ENCODE measurements around the gene GEMIN7.

The GEMIN7 gene

GRCh38 chr19:45061965-45062364, 17.1 kb upstream of the GEMIN7 start:
- DNase-seq (ENCODE audit: low read depth): no peak

- DNase-seq (ENCODE audit: low read depth): no peak
Measured at GRCh38 chr19:45063851-45064801, 14.9 kb upstream of the GEMIN7 start.

GRCh38 chr19:45066921-45067661, 12.0 kb upstream of the GEMIN7 start:
- DNase-seq (ENCODE audit: low read depth): no peak

GRCh38 chr19:45068041-45068440, 11.0 kb upstream of the GEMIN7 start:
- DNase-seq (ENCODE audit: low read depth): no peak

- no peak for DNase-seq (ENCODE audit: low read depth)
Measured at GRCh38 chr19:45069056-45069455, 10.0 kb upstream of the GEMIN7 start.

GRCh38 chr19:45070214-45070613, 8.8 kb upstream of the GEMIN7 start:
- no peak for DNase-seq (ENCODE audit: low read depth)

GRCh38 chr19:45070861-45071544, 8.1 kb upstream of the GEMIN7 start:
- DNase-seq (ENCODE audit: low read depth): no peak

GRCh38 chr19:45071545-45071938, 7.5 kb upstream of the GEMIN7 start:
- no peak for DNase-seq (ENCODE audit: low read depth)

- no peak for DNase-seq (ENCODE audit: low read depth)
Measured at GRCh38 chr19:45071969-45072790, 6.9 kb upstream of the GEMIN7 start.

- no peak for DNase-seq (ENCODE audit: low read depth)
Measured at GRCh38 chr19:45074744-45075300, 4.2 kb upstream of the GEMIN7 start.

- no peak for DNase-seq (ENCODE audit: low read depth)
Measured at GRCh38 chr19:45075301-45076028, 3.6 kb upstream of the GEMIN7 start.

GRCh38 chr19:45076029-45076850, 2.8 kb upstream of the GEMIN7 start, which contains the start of gene ZNF296:
TSS of gene ZNF296 (minus strand) at chr19:45076478. CDS start at chr19:45076373, 105 bp downstream.
- peak; percentile 67 for DNase-seq (ENCODE audit: low read depth)

- no peak for DNase-seq (ENCODE audit: low read depth)
Measured at GRCh38 chr19:45076851-45077730, 2.0 kb upstream of the GEMIN7 start.

- no peak for DNase-seq (ENCODE audit: low read depth)
Measured at GRCh38 chr19:45078390-45079062, 534 bp upstream of the GEMIN7 start.

- no peak for DNase-seq (ENCODE audit: low read depth)
Measured at GRCh38 chr19:45079911-45080370, 881 bp downstream of the GEMIN7 start.

- DNase-seq (ENCODE audit: low read depth): no peak
Measured at GRCh38 chr19:45082170-45082569, 3.1 kb downstream of the GEMIN7 start.

GRCh38 chr19:45086480-45086879, 7.4 kb downstream of the GEMIN7 start:
- no peak for DNase-seq (ENCODE audit: low read depth)

GRCh38 chr19:45087531-45087930, 8.5 kb downstream of the GEMIN7 start:
- peak; percentile 59 for DNase-seq (ENCODE audit: low read depth)
